Measurements from ENCODE around the gene EVI5L. TPM values are rescaled to one million over a fixed set of nuclear protein-coding genes. Genes with fewer than 3 reads are reported as not detected.

The EVI5L gene
- total RNA-seq, 1 donor from 2014 or later = 9.6 TPM

GRCh38 chr19:7910321-7911161 is 80.5 kb downstream of the EVI5L start:
- intact Hi-C loops (cut with micrococcal nuclease) = no loop called here

- intact Hi-C loops (cut with micrococcal nuclease) = no loop called here
Measured at GRCh38 chr19:7911508-7912143, 81.6 kb downstream of the EVI5L start.

GRCh38 chr19:7912144-7912696 is 82.2 kb downstream of the EVI5L start:
- intact Hi-C loops (cut with micrococcal nuclease) = no loop called here

GRCh38 chr19:7912697-7913564 is 82.9 kb downstream of the EVI5L start:
- intact Hi-C loops (cut with micrococcal nuclease) = no loop called here

- intact Hi-C loops (cut with micrococcal nuclease) = no loop called here
Measured at GRCh38 chr19:7913652-7914051, 83.6 kb downstream of the EVI5L start.

- intact Hi-C loops (cut with micrococcal nuclease) = no loop called here
Measured at GRCh38 chr19:7914099-7914498, 84.1 kb downstream of the EVI5L start.

Other genes with a start within 250 kb of the EVI5L start
- 0.34 and 0.39 TPM in 2 replicates for gene CAMSAP3, start 234.4 kb upstream of the EVI5L start, total RNA-seq
- 46.1 and 47.0 TPM in 2 replicates for gene XAB2, start 200.7 kb upstream of the EVI5L start, total RNA-seq
- 119 and 124 TPM in 2 replicates for gene PET100, start 200.4 kb upstream of the EVI5L start, total RNA-seq
- 1.7 and 1.9 TPM in 2 replicates for gene PCP2, start 196.5 kb upstream of the EVI5L start, total RNA-seq
- gene STXBP2, start 193.1 kb upstream of the EVI5L start, total RNA-seq = 148 and 152 TPM in 2 replicates
- gene RETN, start 161.2 kb upstream of the EVI5L start, total RNA-seq = not detected in 2 replicates
- gene MCEMP1, start 153.1 kb upstream of the EVI5L start, total RNA-seq = not detected in 2 replicates
- 77.3 and 82.9 TPM in 2 replicates for gene TRAPPC5, start 149.4 kb upstream of the EVI5L start, total RNA-seq
- gene FCER2, start 128.1 kb upstream of the EVI5L start, total RNA-seq = not detected in 2 replicates
- not detected in 2 replicates for gene CLEC4G, start 98.1 kb upstream of the EVI5L start, total RNA-seq
- gene CD209, start 82.7 kb upstream of the EVI5L start, total RNA-seq = not detected in 2 replicates
- not detected in 2 replicates for gene CLEC4M, start 67.0 kb upstream of the EVI5L start, total RNA-seq
- 0.22 and 0.34 TPM in 2 replicates for gene PRR36, start 44.2 kb downstream of the EVI5L start, total RNA-seq
- gene LRRC8E, start 58.3 kb downstream of the EVI5L start, total RNA-seq = not detected in 2 replicates
- 45.6 and 48.7 TPM in 2 replicates for gene MAP2K7, start 73.7 kb downstream of the EVI5L start, total RNA-seq
- gene TGFBR3L, start 84.6 kb downstream of the EVI5L start, total RNA-seq = 4.6 TPM in 2 replicates
- gene SNAPC2, start 90.1 kb downstream of the EVI5L start, total RNA-seq = 22.5 and 28.5 TPM in 2 replicates
- gene CTXN1, start 95.9 kb downstream of the EVI5L start, total RNA-seq = not detected in 2 replicates
- 67.4 and 73.7 TPM in 2 replicates for gene TIMM44, start 113.4 kb downstream of the EVI5L start, total RNA-seq
- 119 and 128 TPM in 2 replicates for gene ELAVL1, start 175.4 kb downstream of the EVI5L start, total RNA-seq
- 0.59 and 0.91 TPM in 2 replicates for gene CCL25, start 222.5 kb downstream of the EVI5L start, total RNA-seq